Suprapubic skin (tissue), 3 donors: ENCODE results near the gene HEPACAM.

Experiments used
- CTCF ChIP-seq, 2 donors: fragments of 200-600 bp in 1 of 2; fragments of 450-650 bp in 1 of 2; sonication (generic) in 1 of 2; IDR thresholded peaks; one replicate each; pipeline ENCODE4 v1.5.1; 2016 to 2019; ENCODE audit warnings: antibody characterized with exemption in 2 of 2, mild to moderate bottlenecking in 1 of 2, moderate library complexity in 1 of 2
- EP300 ChIP-seq: sonication (generic); formaldehyde crosslinking; IDR thresholded peaks from one replicate; pipeline ENCODE4 v1.6.1; 2017; ENCODE audit warnings: antibody characterized with exemption
- POLR2A ChIP-seq, 2 donors: fragments of 450-650 bp; IDR thresholded peaks; one replicate each; pipeline ENCODE4 v1.6.1; 2017; ENCODE audit warnings: antibody characterized with exemption in 2 of 2, mild to moderate bottlenecking in 2 of 2, moderate library complexity in 2 of 2

GRCh38 chr11:124944565-124944964 is 8.7 kb upstream of the HEPACAM start:
- TF ChIP-seq CTCF (IDR thresholded peaks at IDR 0.05): no peak
- no peak for TF ChIP-seq POLR2A (IDR thresholded peaks at IDR 0.05)
- no peak for TF ChIP-seq EP300
